ENCODE data around the gene CHI3L2. TPM values are rescaled to one million over a fixed set of nuclear protein-coding genes. Genes with fewer than 3 reads are reported as not detected.

The CHI3L2 gene
- total and polyA plus RNA-seq, 9 donors, result 0.91 to 17.0 (median 1.5) TPM; not detected in 1

GRCh38 chr1:111272081-111272480, 44.6 kb downstream of the CHI3L2 start:
- Histone ChIP-seq H3K4me3 (no peak overlapping the region), H3K9me3 (no peaks in the 10 kb centered on the region), H3K4me1 (ENCODE audit: insufficient read depth) (no peaks in the 10 kb centered on the region), H3K36me3 (no peaks in the 10 kb centered on the region), H3K27ac (no peak overlapping the region), H3K27me3 (no peaks in the 10 kb centered on the region)
- 31 to 52% (median 41%) methylated on average over 3 of the region's 3 CpGs for WGBS, 3 donors
- TF ChIP-seq CTCF (IDR thresholded peaks at IDR 0.05), result no peak
- TF ChIP-seq POLR2A (IDR thresholded peaks at IDR 0.05), result no peak
- TF ChIP-seq EP300 (IDR thresholded peaks at IDR 0.05), result no peak
- DNase-seq, result no peak
- intact Hi-C loops (cut with DNase I), result no loop called here

GRCh38 chr1:111274653-111275052, 47.1 kb downstream of the CHI3L2 start:
- intact Hi-C loops (cut with DNase I), result no loop called here
- no peak for DNase-seq
- H3K9me3 ChIP-seq, result no peaks in the 10 kb centered on the region
- no peak overlapping the region for H3K4me3 ChIP-seq
- 77 to 87% (median 81%) methylated on average over 4 of the region's 4 CpGs for WGBS, 3 donors
- no peaks in the 10 kb centered on the region for H3K4me1 ChIP-seq (ENCODE audit: insufficient read depth)
- no peaks in the 10 kb centered on the region for H3K36me3 ChIP-seq
- no peak overlapping the region for H3K27ac ChIP-seq
- TF ChIP-seq CTCF (IDR thresholded peaks at IDR 0.05), result no peak
- TF ChIP-seq EP300 (IDR thresholded peaks at IDR 0.05), result no peak
- TF ChIP-seq POLR2A (IDR thresholded peaks at IDR 0.05), result no peak
- H3K27me3 ChIP-seq, result no peaks in the 10 kb centered on the region

GRCh38 chr1:111275079-111275478, 47.6 kb downstream of the CHI3L2 start:
- WGBS, 3 donors, result 39 to 58% (median 53%) methylated on average over 1 of the region's 1 CpG
- Histone ChIP-seq H3K9me3 (no peaks in the 10 kb centered on the region), H3K4me1 (ENCODE audit: insufficient read depth) (no peaks in the 10 kb centered on the region), H3K27me3 (no peaks in the 10 kb centered on the region), H3K36me3 (no peaks in the 10 kb centered on the region), H3K27ac (no peak overlapping the region), H3K4me3 (no peak overlapping the region)
- no peak for TF ChIP-seq CTCF (IDR thresholded peaks at IDR 0.05)
- TF ChIP-seq POLR2A (IDR thresholded peaks at IDR 0.05), result no peak
- TF ChIP-seq EP300 (IDR thresholded peaks at IDR 0.05), result no peak
- peak in 1 of 5 donors; percentile 18 for DNase-seq
- intact Hi-C loops (cut with DNase I), result no loop called here

GRCh38 chr1:111275780-111276433, 48.4 kb downstream of the CHI3L2 start:
- H3K27ac ChIP-seq, result no peak overlapping the region
- H3K4me1 ChIP-seq (ENCODE audit: insufficient read depth), result no peaks in the 10 kb centered on the region
- H3K27me3 ChIP-seq, result no peaks in the 10 kb centered on the region
- DNase-seq, result no peak
- no peaks in the 10 kb centered on the region for H3K36me3 ChIP-seq
- no peak overlapping the region for H3K4me3 ChIP-seq
- intact Hi-C loops (cut with DNase I), result no loop called here
- no peaks in the 10 kb centered on the region for H3K9me3 ChIP-seq
- no peak for TF ChIP-seq POLR2A (IDR thresholded peaks at IDR 0.05)

GRCh38 chr1:111279144-111279543, 51.6 kb downstream of the CHI3L2 start:
- 75 to 78% (median 77%) methylated on average over 4 of the region's 4 CpGs for WGBS, 3 donors
- TF ChIP-seq POLR2A (IDR thresholded peaks at IDR 0.05), result no peak
- TF ChIP-seq EP300 (IDR thresholded peaks at IDR 0.05), result no peak
- TF ChIP-seq CTCF (IDR thresholded peaks at IDR 0.05), result no peak
- H3K4me3 ChIP-seq, result no peak overlapping the region
- no peaks in the 10 kb centered on the region for H3K4me1 ChIP-seq (ENCODE audit: insufficient read depth)
- H3K27me3 ChIP-seq, result no peaks in the 10 kb centered on the region
- intact Hi-C loops (cut with DNase I), result no loop called here
- no peak overlapping the region for H3K27ac ChIP-seq
- no peak for DNase-seq
- no peaks in the 10 kb centered on the region for H3K36me3 ChIP-seq
- H3K9me3 ChIP-seq, result no peaks in the 10 kb centered on the region
